Kidney tubule cell (primary cell): ENCODE data around the gene BZW2.

ENCODE experiments used
- DNase-seq: peaks from one replicate; pipeline ENCODE4 v3.0.0-alpha.2; 2018; ENCODE audit warnings: low spot score

BZW2 gene

GRCh38 chr7:16753932-16754855 is 108.2 kb downstream of the BZW2 start:
- peak; percentile 35 for DNase-seq

- peak; percentile 4 for DNase-seq
Measured at GRCh38 chr7:16754856-16755317, 108.9 kb downstream of the BZW2 start.

GRCh38 chr7:16755397-16755796 is 109.4 kb downstream of the BZW2 start:
- DNase-seq = peak; percentile 60
